HepG2 (cell line): ENCODE data around the gene VAPA. TPM values are rescaled to one million over a fixed set of nuclear protein-coding genes. Genes with fewer than 3 reads are reported as not detected.

Source experiments
- ATAC-seq: fragments of 200-7000 bp; cut with Tn5 transposase; 3 replicates; pipeline ENCODE4 v1.9.1; 2020; ENCODE audit warnings: mild to moderate bottlenecking, moderate library complexity
- BruUV-seq: library from RNA; stranded (reverse); fragments of 400-500 nt; replicated peaks from 2 replicates; lab custom pipeline; 2021; lab: Mats Ljungman, UMichigan
- CTCF ChIA-PET: fragments of 300-600 bp; formaldehyde crosslinking; extraction: SDS; loops from one replicate; lab custom pipeline; 2021; ENCODE audit warnings: low total read pairs, inconsistent platforms, low intra/inter-chr PET ratio; lab: Yijun Ruan, JAX
- POLR2A ChIA-PET: fragments of 350-600 bp; sonication (Branson Sonifier 250); formaldehyde crosslinking; loops from one replicate; lab custom pipeline; 2020; ENCODE audit warnings: antibody characterized with exemption, inconsistent platforms; lab: Yijun Ruan, JAX
- DNase-seq: peaks from one replicate; pipeline ENCODE4 v3.0.0-alpha.2; 2015; ENCODE audit warnings: low spot score
- FAIRE-seq: peaks from 3 replicates; lab custom pipeline; 2011; peaks lifted over from hg19 to GRCh38; lab: Jason Lieb, UNC
- H2AFZ ChIP-seq: one replicate; pipeline ENCODE4 v1.6.1; 2011; ENCODE audit warnings: low read length, inconsistent platforms
- H3K27ac ChIP-seq: fragments of 300-600 bp; 3 replicates; pipeline ENCODE4 v1.8.0; 2011; ENCODE audit warnings: mixed run types, mild to moderate bottlenecking, mixed read lengths, low read length, inconsistent platforms; ENCODE audit not compliant: insufficient read depth; ENCODE audit errors: extremely low read length
- H3K27me3 ChIP-seq, 2 experiments: fragments of 200-600 bp in 1 of 2; 2 replicates in 1 of 2; 3 replicates in 1 of 2; pipeline versions ENCODE4 v1.6.0 to v1.8.0; 2011; ENCODE audit warnings: low read length in 2 of 2, mild to moderate bottlenecking in 2 of 2, moderate library complexity in 2 of 2, inconsistent platforms in 1 of 2; ENCODE audit not compliant: insufficient read depth in 2 of 2, control insufficient read depth in 1 of 2
- H3K36me3 ChIP-seq, 2 experiments: fragments of 200-600 bp in 1 of 2; replicated peaks in 1 of 2; 2 replicates in 1 of 2; 3 replicates in 1 of 2; pipeline versions ENCODE4 v1.5.1 to v1.8.0; 2011; ENCODE audit warnings: low read length in 2 of 2, inconsistent platforms in 1 of 2; ENCODE audit not compliant: insufficient read depth in 2 of 2, control insufficient read depth in 1 of 2
- H3K4me1 ChIP-seq: 2 replicates; pipeline ENCODE4 v1.5.1; 2012; ENCODE audit warnings: low read length, inconsistent platforms; ENCODE audit not compliant: insufficient read depth
- H3K4me2 ChIP-seq: 2 replicates; pipeline ENCODE4 v1.6.0; 2011; ENCODE audit warnings: low read depth, low read length, inconsistent platforms
- H3K4me3 ChIP-seq, 3 experiments: fragments of 200-600 bp in 1 of 3; sonication (generic), shearing (Covaris generic) in 1 of 3; replicated peaks in 1 of 3; 2 replicates each; pipeline ENCODE4 v1.5.1; 2011 to 2016; ENCODE audit warnings: low read length in 3 of 3, inconsistent platforms in 2 of 3, low read depth in 2 of 3, mild to moderate bottlenecking in 2 of 3, control low read depth in 1 of 3, mixed read lengths in 1 of 3; ENCODE audit not compliant: insufficient read depth in 1 of 3
- H3K79me2 ChIP-seq: one replicate; pipeline ENCODE4 v1.6.1; 2011; ENCODE audit warnings: low read length, inconsistent platforms; ENCODE audit not compliant: insufficient read depth
- H3K9ac ChIP-seq: 2 replicates; pipeline ENCODE4 v1.6.0; 2011; ENCODE audit warnings: mild to moderate bottlenecking, low read depth, low read length, inconsistent platforms; ENCODE audit not compliant: insufficient read depth
- H3K9me3 ChIP-seq: 2 replicates; pipeline ENCODE4 v1.5.1; 2012; ENCODE audit warnings: mild to moderate bottlenecking, low read length
- H4K20me1 ChIP-seq: 2 replicates; pipeline ENCODE4 v1.6.0; 2011; ENCODE audit warnings: inconsistent platforms, mild to moderate bottlenecking, low read length, moderate library complexity; ENCODE audit not compliant: insufficient read depth
- AKAP8 ChIP-seq: sonication (generic); formaldehyde crosslinking; IDR thresholded peaks from 2 replicates; pipeline ENCODE4 v1.5.1; 2020; ENCODE audit warnings: mild to moderate bottlenecking, missing genetic modification reagents
- CC2D1A ChIP-seq: sonication (generic); formaldehyde crosslinking; IDR thresholded peaks from 2 replicates; pipeline ENCODE4 v1.8.1; 2023; ENCODE audit warnings: mild to moderate bottlenecking, missing genetic modification reagents
- ELF4 ChIP-seq: sonication (generic); formaldehyde crosslinking; IDR thresholded peaks from 2 replicates; pipeline ENCODE4 v1.5.0; 2020; ENCODE audit warnings: missing genetic modification reagents, mild to moderate bottlenecking, moderate library complexity, borderline replicate concordance
- GATAD2A ChIP-seq: IDR thresholded peaks from 2 replicates; pipeline ENCODE4 v1.6.1; 2016
- GPN1 ChIP-seq: sonication (generic); formaldehyde crosslinking; IDR thresholded peaks from 2 replicates; pipeline ENCODE4 v1.5.1; 2020; ENCODE audit warnings: missing genetic modification reagents, borderline replicate concordance
- HNRNPUL1 ChIP-seq: fragments of 200-400 bp; formaldehyde crosslinking; IDR thresholded peaks from 2 replicates; pipeline ENCODE4 v1.6.1; 2017; ENCODE audit warnings: low read depth, mild to moderate bottlenecking, low read length, moderate library complexity
- KLF13 ChIP-seq: sonication (generic); formaldehyde crosslinking; IDR thresholded peaks from 2 replicates; pipeline ENCODE4 v1.4.0; 2020; ENCODE audit warnings: mild to moderate bottlenecking, missing genetic modification reagents
- LCORL ChIP-seq, 2 experiments: fragments of 450-650 bp in 1 of 2; sonication (generic) in 1 of 2; formaldehyde crosslinking in 1 of 2; IDR thresholded peaks; 2 replicates each; pipeline versions ENCODE4 v1.5.0 to v1.6.1; 2017 to 2020; ENCODE audit warnings: antibody characterized with exemption in 1 of 2, missing genetic modification reagents in 1 of 2
- PAWR ChIP-seq: sonication (generic); formaldehyde crosslinking; IDR thresholded peaks from 2 replicates; pipeline ENCODE4 v1.4.0; 2020; ENCODE audit warnings: missing genetic modification reagents, mild to moderate bottlenecking, borderline replicate concordance
- REL ChIP-seq: sonication (generic); formaldehyde crosslinking; conservative IDR thresholded peaks from 2 replicates; pipeline ENCODE4 v1.8.0; 2022; ENCODE audit warnings: mild to moderate bottlenecking, missing genetic modification reagents, moderate library complexity
- SKI ChIP-seq: fragments of 450-650 bp; IDR thresholded peaks from one replicate; pipeline ENCODE4 v1.6.1; 2018; ENCODE audit warnings: mild to moderate bottlenecking; ENCODE audit not compliant: partially characterized antibody
- ZFP90 ChIP-seq: sonication (generic); formaldehyde crosslinking; IDR thresholded peaks from 2 replicates; pipeline ENCODE4 v1.8.0; 2022; ENCODE audit warnings: missing genetic modification reagents, mild to moderate bottlenecking, inconsistent platforms, borderline replicate concordance
- ZNF468 ChIP-seq: sonication (generic); formaldehyde crosslinking; IDR thresholded peaks from 2 replicates; pipeline ENCODE4 v1.8.0; 2022; ENCODE audit warnings: mild to moderate bottlenecking, moderate library complexity, missing genetic modification reagents
- ZNF7 ChIP-seq: IDR thresholded peaks from 2 replicates; pipeline ENCODE4 v1.6.1; 2016; ENCODE audit warnings: missing biosample characterization, missing genetic modification reagents
- ZNF83 ChIP-seq: sonication (generic); formaldehyde crosslinking; IDR thresholded peaks from 2 replicates; pipeline ENCODE4 v1.4.0; 2020; ENCODE audit warnings: missing genetic modification reagents, mild to moderate bottlenecking, borderline replicate concordance
- ZSCAN9 ChIP-seq: IDR thresholded peaks from 2 replicates; pipeline ENCODE4 v1.6.1; 2016; ENCODE audit warnings: borderline replicate concordance
- WGBS: methylation state at CpG from one replicate; pipeline ENCODE4 v1.1.6; 2017; ENCODE audit warnings: low lambda C conversion rate; 5-methylcytosine and 5-hydroxymethylcytosine counted together
- in situ Hi-C: cut with HindIII; loops from 2 replicates; pipeline ENCODE4 v1.10.0; 2017; ENCODE audit warnings: low pct_unique_long_range_greater_than_20kb; ENCODE audit not compliant: extremely low pct_ligation_motif_present
- intact Hi-C: fragments of 100-400 bp; cut with micrococcal nuclease; formaldehyde crosslinking; loops from one replicate; pipeline ENCODE4 v1.10.0; 2022; ENCODE audit not compliant: unreplicated experiment
- polyA plus RNA-seq, 8 experiments: library from polyadenylated mRNA; depleted of rRNA in 3 of 8; stranded (reverse) in 7 of 8; unstranded in 1 of 8; fragments of >200 nt; fragmentation: Illumina TruSeq in 4 of 8; extraction: Trizol in 4 of 8; gene quantifications; 2 replicates each; pipeline versions ENCODE4 v1.2.1 to v1.2.3, GENCODE V29; 2011 to 2016; ENCODE audit warnings: low read depth in 4 of 8, missing spikeins in 1 of 8, mixed read lengths in 1 of 8; ENCODE audit not compliant: insufficient read depth in 1 of 8
- total RNA-seq, 5 experiments: library from RNA; depleted of rRNA; stranded (reverse); fragments of >200 nt; fragmentation: Illumina TruSeq; extraction: Trizol; gene quantifications; 2 replicates each; pipeline ENCODE4 v1.2.3, GENCODE V29; 2016; ENCODE audit warnings: low read depth in 1 of 5
- TF ChIP-seq, protein P1 (sequence below): IDR thresholded peaks from 2 replicates; pipeline ENCODE4 v1.6.1; 2012; ENCODE audit warnings: low read depth, low read length, improper control_type of control experiment
- TF ChIP-seq, protein P2 (sequence below), 2 experiments: fragments of 450-650 bp in 1 of 2; sonication (generic) in 1 of 2; formaldehyde crosslinking; IDR thresholded peaks; 2 replicates each; pipeline versions ENCODE4 v1.5.0 to v1.8.0; 2020 to 2022; ENCODE audit warnings: mild to moderate bottlenecking in 1 of 2, missing genetic modification reagents in 1 of 2
- TF ChIP-seq, protein P3 (sequence below): sonication (generic); formaldehyde crosslinking; IDR thresholded peaks from 2 replicates; pipeline ENCODE4 v1.4.0; 2020; ENCODE audit warnings: missing genetic modification reagents, low read depth, mild to moderate bottlenecking, borderline replicate concordance

Gene VAPA
- total and polyA plus RNA-seq, 2 of the 13 experiments (the other 11 are each of a cell fraction or from before 2014, with no cell fraction given): 167 to 294 TPM

DNA sequence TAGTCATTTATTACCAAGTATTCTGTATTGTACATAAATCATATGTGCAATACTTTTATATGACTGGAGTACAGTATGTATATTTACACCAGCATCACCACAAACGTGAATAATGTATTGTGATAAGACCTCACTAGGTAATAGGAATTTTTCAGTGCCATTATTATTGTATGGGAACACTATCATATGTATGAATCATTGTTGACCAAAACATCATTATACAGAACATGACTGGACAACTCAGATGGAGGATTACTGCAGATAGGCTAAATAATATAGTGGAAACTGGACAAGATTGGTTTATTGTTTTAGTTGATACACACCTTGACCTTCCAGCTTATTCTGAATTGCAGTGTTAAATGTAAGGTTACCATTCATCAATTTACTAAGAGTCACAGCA is 33.4 kb downstream of the VAPA start (continued):
- TF ChIP-seq LCORL (IDR thresholded peaks at IDR 0.05): no peak
- TF ChIP-seq LCORL (CRISPR knock-in tag; IDR thresholded peaks at IDR 0.05): no peak
- TF ChIP-seq GATAD2A (CRISPR knock-in tag): no peak
- no peak for TF ChIP-seq REL
- no peak for TF ChIP-seq SKI
- TF ChIP-seq GPN1: no peak
- TF ChIP-seq ZNF7 (CRISPR knock-in tag): no peak
- TF ChIP-seq, protein P1, sequence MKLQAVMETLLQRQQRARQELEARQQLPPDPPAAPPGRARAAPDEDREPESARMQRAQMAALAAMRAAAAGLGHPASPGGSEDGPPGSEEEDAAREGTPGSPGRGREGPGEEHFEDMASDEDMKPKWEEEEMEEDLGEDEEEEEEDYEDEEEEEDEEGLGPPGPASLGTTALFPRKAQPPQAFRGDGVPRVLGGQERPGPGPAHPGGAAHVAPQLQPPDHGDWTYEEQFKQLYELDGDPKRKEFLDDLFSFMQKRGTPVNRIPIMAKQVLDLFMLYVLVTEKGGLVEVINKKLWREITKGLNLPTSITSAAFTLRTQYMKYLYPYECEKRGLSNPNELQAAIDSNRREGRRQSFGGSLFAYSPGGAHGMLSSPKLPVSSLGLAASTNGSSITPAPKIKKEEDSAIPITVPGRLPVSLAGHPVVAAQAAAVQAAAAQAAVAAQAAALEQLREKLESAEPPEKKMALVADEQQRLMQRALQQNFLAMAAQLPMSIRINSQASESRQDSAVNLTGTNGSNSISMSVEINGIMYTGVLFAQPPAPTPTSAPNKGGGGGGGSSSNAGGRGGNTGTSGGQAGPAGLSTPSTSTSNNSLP: no peak
- TF ChIP-seq HNRNPUL1: no peak
- no peak for TF ChIP-seq AKAP8 (CRISPR knock-in tag)
- TF ChIP-seq, protein P2, sequence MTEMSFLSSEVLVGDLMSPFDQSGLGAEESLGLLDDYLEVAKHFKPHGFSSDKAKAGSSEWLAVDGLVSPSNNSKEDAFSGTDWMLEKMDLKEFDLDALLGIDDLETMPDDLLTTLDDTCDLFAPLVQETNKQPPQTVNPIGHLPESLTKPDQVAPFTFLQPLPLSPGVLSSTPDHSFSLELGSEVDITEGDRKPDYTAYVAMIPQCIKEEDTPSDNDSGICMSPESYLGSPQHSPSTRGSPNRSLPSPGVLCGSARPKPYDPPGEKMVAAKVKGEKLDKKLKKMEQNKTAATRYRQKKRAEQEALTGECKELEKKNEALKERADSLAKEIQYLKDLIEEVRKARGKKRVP (CRISPR knock-in tag; IDR thresholded peaks at IDR 0.05): no peak

- Histone ChIP-seq H4K20me1 (peaks cover 3% of the 10 kb centered on the region; the same call in 1 of the 2 replicates), H3K9me3 (no peaks in the 10 kb centered on the region), H2AFZ (no peak overlapping the region), H3K27ac (peak overlapping the region; percentile 36), H3K79me2 (peaks cover 12% of the 10 kb centered on the region), H3K4me2 (no peak overlapping the region), H3K4me3 (no peak overlapping the region), H3K9ac (no peak overlapping the region), H3K27me3 (no peaks in the 10 kb centered on the region), H3K4me1 (peaks cover 23% of the 10 kb centered on the region), H3K36me3 (peaks cover 13 to 52% of the 10 kb centered on the region in 2 experiments)
- WGBS: 93% methylated on average over 2 of the region's 2 CpGs
- FAIRE-seq (no peak), DNase-seq (no peak), ATAC-seq (no peak)
- ChIA-PET POLR2A (no interaction called here), CTCF (no interaction called here)
- TSS peak; percentile 9 for BruUV-seq
- intact Hi-C loops: no loop called here
- in situ Hi-C loops: no loop called here
- TF ChIP-seq, protein P3, sequence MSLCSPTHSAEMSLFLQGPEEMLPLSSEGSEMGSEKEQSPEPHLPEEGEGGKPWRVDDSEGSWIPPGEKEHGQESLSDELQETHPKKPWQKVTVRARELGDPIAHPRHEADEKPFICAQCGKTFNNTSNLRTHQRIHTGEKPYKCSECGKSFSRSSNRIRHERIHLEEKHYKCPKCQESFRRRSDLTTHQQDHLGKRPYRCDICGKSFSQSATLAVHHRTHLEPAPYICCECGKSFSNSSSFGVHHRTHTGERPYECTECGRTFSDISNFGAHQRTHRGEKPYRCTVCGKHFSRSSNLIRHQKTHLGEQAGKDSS (CRISPR knock-in tag): no peak
- TF ChIP-seq KLF13 (CRISPR knock-in tag) (no peak), CC2D1A (no peak), ZNF468 (CRISPR knock-in tag) (no peak), ZFP90 (CRISPR knock-in tag) (no peak), ZNF83 (CRISPR knock-in tag) (no peak), ZSCAN9 (CRISPR knock-in tag) (no peak), PAWR (no peak), ELF4 (no peak)
Measured at GRCh38 chr18:9949315-9949714, 35.5 kb downstream of the VAPA start.
